H1 (cell line): ENCODE measurements around the gene NOTCH4. TPM values are rescaled to one million over a fixed set of nuclear protein-coding genes. Genes with fewer than 3 reads are reported as not detected.
A peak's percentile ranks its signal among the peaks of the same experiment; 100 is the strongest.

Source experiments
- CTCF ChIA-PET: fragments of 300-600 bp; sonication (Branson Sonifier 250); formaldehyde crosslinking; loops from one replicate; lab custom pipeline; 2021; ENCODE audit not compliant: partially characterized antibody; lab: Charles Lee
- POLR2A ChIA-PET: fragments of 300-600 bp; sonication (Branson Sonifier 250); formaldehyde crosslinking; loops from one replicate; lab custom pipeline; 2021; ENCODE audit warnings: inconsistent platforms; ENCODE audit not compliant: partially characterized antibody; lab: Charles Lee
- DNase-seq, 2 experiments: peaks; one replicate each; pipeline versions ENCODE4 v3.0.0 to v3.0.0-alpha.2; 2010 to 2022; ENCODE audit warnings: low spot score in 2 of 2, low read depth in 1 of 2, mixed read lengths in 1 of 2
- FAIRE-seq: peaks from 2 replicates; lab custom pipeline; 2011; peaks lifted over from hg19 to GRCh38; lab: Jason Lieb, UNC
- H2AFZ ChIP-seq: 2 replicates; pipeline ENCODE4 v1.8.1; 2012; ENCODE audit warnings: low read length, inconsistent platforms
- H2AK5ac ChIP-seq: 2 replicates; pipeline ENCODE4 v1.6.1; 2013; ENCODE audit warnings: low read depth, low read length
- H2BK120ac ChIP-seq: replicated peaks from 2 replicates; pipeline ENCODE3; 2013; ENCODE audit warnings: low read depth, low read length, inconsistent platforms
- H2BK12ac ChIP-seq: 2 replicates; pipeline ENCODE4 v1.6.1; 2013; ENCODE audit warnings: low read depth, low read length
- H2BK15ac ChIP-seq: 2 replicates; pipeline ENCODE4 v1.6.1; 2013; ENCODE audit warnings: low read length
- H2BK20ac ChIP-seq: 2 replicates; pipeline ENCODE4 v1.6.1; 2013; ENCODE audit warnings: low read length
- H2BK5ac ChIP-seq: 2 replicates; pipeline ENCODE4 v1.6.1; 2013; ENCODE audit warnings: low read depth, low read length
- H3K14ac ChIP-seq: 2 replicates; pipeline ENCODE4 v1.6.1; 2013; ENCODE audit warnings: inconsistent platforms; ENCODE audit not compliant: insufficient read length
- H3K18ac ChIP-seq: 2 replicates; pipeline ENCODE4 v1.6.1; 2013; ENCODE audit warnings: low read length; ENCODE audit errors: extremely low read depth
- H3K23ac ChIP-seq: 2 replicates; pipeline ENCODE4 v1.6.1; 2013; ENCODE audit warnings: inconsistent platforms; ENCODE audit not compliant: insufficient read length
- H3K23me2 ChIP-seq: 2 replicates; pipeline ENCODE4 v1.6.1; 2013; ENCODE audit warnings: low read depth, low read length
- H3K27ac ChIP-seq: 2 replicates; pipeline ENCODE4 v1.6.1; 2011; ENCODE audit warnings: low read depth, low read length, inconsistent platforms
- H3K27me3 ChIP-seq, 4 experiments: replicated peaks in 1 of 4; 1 replicate in 1 of 4; 2 replicates in 3 of 4; pipeline versions ENCODE4 v1.6.1 to v1.8.1; 2011 to 2013; ENCODE audit warnings: low read length in 3 of 4, mild to moderate bottlenecking in 3 of 4, inconsistent platforms in 2 of 4, mixed read lengths in 2 of 4, moderate library complexity in 1 of 4; ENCODE audit not compliant: control insufficient read depth in 3 of 4, insufficient read depth in 3 of 4; ENCODE audit errors: extremely low read depth in 1 of 4
- H3K36me3 ChIP-seq, 4 experiments: 2 replicates each; pipeline versions ENCODE4 v1.6.1 to v1.8.1; 2011 to 2013; ENCODE audit warnings: mild to moderate bottlenecking in 4 of 4, low read length in 3 of 4, moderate library complexity in 2 of 4, control low read depth in 1 of 4, inconsistent platforms in 1 of 4; ENCODE audit not compliant: insufficient read depth in 4 of 4, control insufficient read depth in 2 of 4
- H3K4ac ChIP-seq: replicated peaks from 2 replicates; pipeline ENCODE3; 2013; ENCODE audit warnings: low read length, low read depth, mixed read lengths, inconsistent platforms; ENCODE audit not compliant: insufficient read length
- H3K4me1 ChIP-seq, 4 experiments: replicated peaks in 1 of 4; 1 replicate in 1 of 4; 2 replicates in 3 of 4; pipeline versions ENCODE4 v1.6.1 to v1.8.1; 2011 to 2013; ENCODE audit warnings: low read length in 3 of 4, inconsistent platforms in 2 of 4, mixed read lengths in 1 of 4; ENCODE audit not compliant: insufficient read depth in 4 of 4, control insufficient read depth in 3 of 4
- H3K4me2 ChIP-seq, 2 experiments: 2 replicates each; pipeline versions ENCODE4 v1.6.1 to v1.8.1; 2011 to 2013; ENCODE audit warnings: low read depth in 2 of 2, low read length in 2 of 2, control low read depth in 1 of 2, inconsistent platforms in 1 of 2, mild to moderate bottlenecking in 1 of 2; ENCODE audit not compliant: insufficient read depth in 1 of 2
- H3K4me3 ChIP-seq, 4 experiments: fragments of 200-600, 300-600 bp in 1 of 4; sonication (generic), shearing (Covaris generic), sonication (Bioruptor Twin) in 1 of 4; 2 replicates each; pipeline versions ENCODE4 v1.5.1 to v1.8.1; 2011 to 2016; ENCODE audit warnings: low read length in 4 of 4, low read depth in 3 of 4, control low read depth in 2 of 4, inconsistent platforms in 2 of 4, mild to moderate bottlenecking in 2 of 4, mixed read lengths in 1 of 4, moderate library complexity in 1 of 4; ENCODE audit not compliant: insufficient read depth in 2 of 4; ENCODE audit errors: extremely low read depth in 1 of 4
- H3K56ac ChIP-seq: replicated peaks from 2 replicates; pipeline ENCODE3; 2013; ENCODE audit warnings: low read depth, mild to moderate bottlenecking, mixed read lengths, low read length, inconsistent platforms; ENCODE audit not compliant: insufficient read length
- H3K79me1 ChIP-seq: 2 replicates; pipeline ENCODE4 v1.6.1; 2013; ENCODE audit warnings: low read depth, low read length, control low read depth
- H3K79me2 ChIP-seq, 2 experiments: 2 replicates each; pipeline versions ENCODE4 v1.6.1 to v1.8.1; 2012 to 2013; ENCODE audit warnings: low read length in 2 of 2, mild to moderate bottlenecking in 2 of 2, inconsistent platforms in 1 of 2; ENCODE audit not compliant: insufficient read depth in 2 of 2, control insufficient read depth in 1 of 2
- H3K9ac ChIP-seq, 4 experiments: replicated peaks in 1 of 4; 1 replicate in 1 of 4; 2 replicates in 3 of 4; pipeline versions ENCODE4 v1.6.1 to v1.8.1; 2011 to 2013; ENCODE audit warnings: low read depth in 3 of 4, low read length in 3 of 4, control low read depth in 2 of 4, mild to moderate bottlenecking in 2 of 4, moderate library complexity in 2 of 4, inconsistent platforms in 1 of 4; ENCODE audit errors: extremely low read depth in 1 of 4
- H3K9me3 ChIP-seq, 2 experiments: 2 replicates each; pipeline versions ENCODE4 v1.6.1 to v1.8.1; 2012 to 2013; ENCODE audit warnings: mild to moderate bottlenecking in 2 of 2, moderate library complexity in 2 of 2, control low read depth in 1 of 2, inconsistent platforms in 1 of 2, low read depth in 1 of 2, low read length in 1 of 2, mixed read lengths in 1 of 2; ENCODE audit not compliant: insufficient read depth in 2 of 2
- H4K20me1 ChIP-seq, 2 experiments: replicated peaks in 1 of 2; 2 replicates each; pipeline versions ENCODE3 to v1.8.1; 2011 to 2013; ENCODE audit warnings: inconsistent platforms in 2 of 2, low read length in 2 of 2, mild to moderate bottlenecking in 1 of 2; ENCODE audit not compliant: insufficient read depth in 2 of 2, control insufficient read depth in 1 of 2
- H4K5ac ChIP-seq: 2 replicates; pipeline ENCODE4 v1.6.1; 2013; ENCODE audit warnings: low read length, low read depth, mixed read lengths, inconsistent platforms; ENCODE audit not compliant: insufficient read length
- H4K8ac ChIP-seq: 2 replicates; pipeline ENCODE4 v1.8.0; 2013; ENCODE audit warnings: mild to moderate bottlenecking, moderate library complexity, low read length, inconsistent platforms; ENCODE audit not compliant: insufficient read depth; ENCODE audit errors: extremely low read depth
- H4K91ac ChIP-seq: replicated peaks from 2 replicates; pipeline ENCODE3; 2013; ENCODE audit warnings: low read length, mixed read lengths, inconsistent platforms; ENCODE audit not compliant: insufficient read length
- ASH2L ChIP-seq: fragments of 200-600, 300-600 bp; sonication (generic); IDR thresholded peaks from one replicate; pipeline ENCODE4 v1.7.1; 2017; ENCODE audit warnings: low read length
- CEBPB ChIP-seq: IDR thresholded peaks from 2 replicates; pipeline ENCODE4 v1.6.1; 2012; ENCODE audit warnings: low read depth, low read length
- CHD1 ChIP-seq: IDR thresholded peaks from 2 replicates; pipeline ENCODE4 v1.6.1; 2012; ENCODE audit warnings: low read depth, low read length, improper control_type of control experiment
- CREB1 ChIP-seq: IDR thresholded peaks from 2 replicates; pipeline ENCODE4 v1.6.1; 2012; ENCODE audit warnings: inconsistent platforms
- EP300 ChIP-seq, 2 experiments: IDR thresholded peaks; 1 replicate in 1 of 2; 2 replicates in 1 of 2; pipeline ENCODE4 v1.6.1; 2011 to 2012; ENCODE audit warnings: low read depth in 2 of 2, low read length in 2 of 2, mild to moderate bottlenecking in 2 of 2, borderline replicate concordance in 1 of 2, inconsistent platforms in 1 of 2, moderate library complexity in 1 of 2
- HDAC6 ChIP-seq: IDR thresholded peaks from one replicate; pipeline ENCODE4 v1.7.1; 2012; ENCODE audit warnings: low read depth, mild to moderate bottlenecking, inconsistent platforms, low read length, moderate library complexity
- KDM5A ChIP-seq: fragments of 200-600 bp; IDR thresholded peaks from 2 replicates; pipeline ENCODE4 v1.7.1; 2012; ENCODE audit warnings: mild to moderate bottlenecking, low read length, inconsistent platforms, mixed read lengths
- MAFK ChIP-seq: IDR thresholded peaks from 2 replicates; pipeline ENCODE4 v1.6.1; 2012; ENCODE audit warnings: low read depth, mild to moderate bottlenecking, improper control_type of control experiment, low read length
- RBBP5 ChIP-seq: IDR thresholded peaks from 2 replicates; pipeline ENCODE4 v1.7.1; 2012; ENCODE audit warnings: low read depth, mild to moderate bottlenecking, inconsistent platforms, low read length, moderate library complexity, borderline replicate concordance
- RXRA ChIP-seq: IDR thresholded peaks from 2 replicates; pipeline ENCODE4 v1.6.1; 2011; ENCODE audit warnings: low read depth, mild to moderate bottlenecking, low read length, moderate library complexity; ENCODE audit not compliant: insufficient read depth
- SAP30 ChIP-seq: fragments of 300-600 bp; sonication (generic); IDR thresholded peaks from 2 replicates; pipeline ENCODE4 v1.7.1; 2012; ENCODE audit warnings: low read length, moderate library complexity, mild to moderate bottlenecking, inconsistent platforms; ENCODE audit not compliant: insufficient read depth, insufficient replicate concordance
- SP4 ChIP-seq: IDR thresholded peaks from 2 replicates; pipeline ENCODE4 v1.6.1; 2012; ENCODE audit warnings: low read length, inconsistent platforms
- whole genome bisulfite sequencing, 2 experiments: shearing (Covaris generic) in 1 of 2; methylation state at CpG; one replicate each; pipeline versions ENCODE4 v1.1.6 to v1.1.7; 2013 to 2015; ENCODE audit warnings: low lambda C conversion rate in 2 of 2, mixed read lengths in 2 of 2, inconsistent platforms in 1 of 2, low coverage in 1 of 2, missing lambda C conversion rate in 1 of 2; ENCODE audit not compliant: insufficient replicate concordance in 2 of 2, insufficient coverage in 1 of 2, insufficient read length in 1 of 2; ENCODE audit errors: extremely low coverage in 1 of 2, missing lambda C conversion rate in 1 of 2; 5-methylcytosine and 5-hydroxymethylcytosine counted together
- polyA plus RNA-seq, 7 experiments: library from polyadenylated mRNA; depleted of rRNA in 3 of 7; stranded (reverse) in 5 of 7; unstranded in 2 of 7; fragments of >200 nt in 5 of 7; fragments of 200-250 nt in 2 of 7; gene quantifications; 1 replicate in 5 of 7; 2 replicates in 1 of 7; 4 replicates in 1 of 7; pipeline versions ENCODE4 v1.2.1 to v1.2.3, GENCODE V29; 2011 to 2013; ENCODE audit warnings: missing spikeins in 2 of 7, mixed read lengths in 2 of 7
- total RNA-seq: library from RNA; stranded (reverse); fragmentation: NEBNext Ultra II Directional; extraction: Animal tissue kit (Norgen Biotek cat#: 25700); gene quantifications from 2 replicates; pipeline ENCODE4 v1.2.1, GENCODE V29; 2021

Gene NOTCH4
- total and polyA plus RNA-seq, 2 of the 8 experiments (the other 6 are each of a cell fraction or from before 2014, with no cell fraction given): 1.9 to 2.8 TPM

GRCh38 chr6:32212076-32212760, 11.6 kb downstream of the NOTCH4 start:
- Histone ChIP-seq H3K23ac (no peak overlapping the region), H2BK12ac (no peak overlapping the region), H2AK5ac (no peak overlapping the region), H3K4me2 (no peak overlapping the region), H4K5ac (no peak overlapping the region), H3K4ac (no peak overlapping the region), H4K8ac (0 out of 2 replicates have a peak overlapping the region, but pooled peaks have one; percentile 63), H3K36me3 (no peaks in the 10 kb centered on the region), H2AFZ (no peak overlapping the region), H2BK15ac (no peak overlapping the region), H3K9ac (no peak overlapping the region; a peak in 1 of 7 replicates), H3K18ac (no peak overlapping the region), H2BK5ac (no peak overlapping the region), H3K27me3 (no peaks in the 10 kb centered on the region), H3K4me3 (no peak overlapping the region), H3K27ac (no peak overlapping the region), H3K14ac (no peak overlapping the region), H3K4me1 (no peaks in the 10 kb centered on the region), H4K91ac (no peak overlapping the region), H3K79me1 (no peaks in the 10 kb centered on the region; the same call in 1 of the 2 replicates), H3K23me2 (no peaks in the 10 kb centered on the region; the same call in 1 of the 2 replicates), H2BK20ac (no peak overlapping the region), H4K20me1 (no peaks in the 10 kb centered on the region), H3K56ac (no peak overlapping the region), H3K79me2 (no peaks in the 10 kb centered on the region), H2BK120ac (no peak overlapping the region), H3K9me3 (no peaks in the 10 kb centered on the region)
- POLR2A ChIA-PET: interaction anchor here (1.2 kb wide), 1 partner anchor 9 kb away, joined by 3 read pairs; no protein-coding TSS in a partner anchor
- DNase-seq: no peak
- CTCF ChIA-PET: no interaction called here
- 91% methylated on average over 12 of the region's 12 CpGs; no CpG with 5 or more reads in 1 of the 2 experiments for WGBS, 2 experiments
- FAIRE-seq: no peak
- TF ChIP-seq CHD1 (no peak), SP4 (no peak), MAFK (no peak), RXRA (no peak), KDM5A (no peak), HDAC6 (no peak), CREB1 (no peak), CEBPB (no peak), RBBP5 (no peak), SAP30 (no peak), EP300 (IDR thresholded peaks at IDR 0.05; ENCODE audit: borderline replicate concordance in 1 of 2, low read depth in 2 of 2, low read length in 2 of 2) (no peak), ASH2L (no peak)
